CD4-positive, CD25-positive, alpha-beta regulatory T cell (primary cell): ENCODE measurements around the gene TMEM59. TPM values are rescaled to one million over a fixed set of nuclear protein-coding genes. Genes with fewer than 3 reads are reported as not detected.
A peak's percentile ranks its signal among the peaks of the same experiment; 100 is the strongest.
"Not testable (repeated sequence)": the region's sequence is repeated elsewhere in the genome, so short reads cannot be mapped to it uniquely, and the experiment has no call there.

Source experiments
- ATAC-seq, 2 donors: fragments of 150-1000 bp; cut with Tn5 transposase; one replicate each; pipeline ENCODE4 v1.10.0; 2021; ENCODE audit warnings: low read depth in 2 of 2, moderate number of reproducible peaks in 2 of 2, moderate library complexity in 1 of 2
- DNase-seq, 3 donors: peaks; one replicate each; pipeline versions ENCODE4 v3.0.0 to v3.0.0-alpha.2; 2012 to 2022; ENCODE audit warnings: mixed read lengths in 1 of 3
- H3K27ac ChIP-seq: one replicate; pipeline ENCODE4 v1.7.0; 2013; ENCODE audit warnings: mild to moderate bottlenecking, low read length; ENCODE audit not compliant: insufficient read depth, poor library complexity, severe bottlenecking
- H3K27me3 ChIP-seq: one replicate; pipeline ENCODE4 v1.7.0; 2013; ENCODE audit warnings: low read length; ENCODE audit not compliant: control insufficient read depth, insufficient read depth
- H3K36me3 ChIP-seq: one replicate; pipeline ENCODE4 v1.7.0; 2013; ENCODE audit warnings: mild to moderate bottlenecking, low read length, moderate library complexity; ENCODE audit not compliant: control insufficient read depth, insufficient read depth
- H3K4me1 ChIP-seq: 2 replicates; pipeline ENCODE4 v1.7.0; 2013; ENCODE audit warnings: mild to moderate bottlenecking, low read length; ENCODE audit not compliant: insufficient read depth, control insufficient read depth, poor library complexity, severe bottlenecking
- H3K4me3 ChIP-seq: one replicate; pipeline ENCODE4 v1.7.0; 2013; ENCODE audit warnings: low read depth, mild to moderate bottlenecking, low read length, moderate library complexity
- H3K9me3 ChIP-seq, 2 experiments: 1 replicate in 1 of 2; 2 replicates in 1 of 2; pipeline ENCODE4 v1.7.0; 2013; ENCODE audit warnings: low read length in 2 of 2, mild to moderate bottlenecking in 1 of 2, moderate library complexity in 1 of 2; ENCODE audit not compliant: control insufficient read depth in 2 of 2
- H3K27ac Mint-ChIP-seq, 3 donors: one replicate each; pipeline ENCODE4 v1.8.0; 2020 to 2022; ENCODE audit warnings: mild to moderate bottlenecking in 3 of 3, mixed read lengths in 3 of 3, moderate library complexity in 2 of 3
- H3K27me3 Mint-ChIP-seq: one replicate; pipeline ENCODE4 v1.8.0; 2022; ENCODE audit warnings: mild to moderate bottlenecking, mixed read lengths
- H3K36me3 Mint-ChIP-seq: one replicate; pipeline ENCODE4 v1.8.0; 2020; ENCODE audit warnings: mixed read lengths
- H3K4me1 Mint-ChIP-seq, 4 donors: one replicate each; pipeline ENCODE4 v1.8.0; 2020 to 2022; ENCODE audit warnings: mixed read lengths in 4 of 4, mild to moderate bottlenecking in 1 of 4
- H3K4me3 Mint-ChIP-seq, 4 donors: one replicate each; pipeline ENCODE4 v1.8.0; 2020 to 2022; ENCODE audit warnings: mild to moderate bottlenecking in 4 of 4, mixed read lengths in 4 of 4, moderate library complexity in 3 of 4
- H3K9me3 Mint-ChIP-seq, 7 donors: one replicate each; pipeline ENCODE4 v1.8.0; 2020 to 2022; ENCODE audit warnings: mixed read lengths in 7 of 7, mild to moderate bottlenecking in 3 of 7, moderate library complexity in 2 of 7
- polyA plus RNA-seq, 4 donors: library from polyadenylated mRNA; unstranded; fragments of 300-500 nt; fragmentation: Illumina TruSeq; gene quantifications; one replicate each; pipeline ENCODE4 v1.2.3, GENCODE V29; 2021
- total RNA-seq: library from RNA; stranded (reverse); gene quantifications from one replicate; pipeline ENCODE4 v1.2.3, GENCODE V29; 2022

The TMEM59 gene, protein sequence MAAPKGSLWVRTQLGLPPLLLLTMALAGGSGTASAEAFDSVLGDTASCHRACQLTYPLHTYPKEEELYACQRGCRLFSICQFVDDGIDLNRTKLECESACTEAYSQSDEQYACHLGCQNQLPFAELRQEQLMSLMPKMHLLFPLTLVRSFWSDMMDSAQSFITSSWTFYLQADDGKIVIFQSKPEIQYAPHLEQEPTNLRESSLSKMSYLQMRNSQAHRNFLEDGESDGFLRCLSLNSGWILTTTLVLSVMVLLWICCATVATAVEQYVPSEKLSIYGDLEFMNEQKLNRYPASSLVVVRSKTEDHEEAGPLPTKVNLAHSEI
- total RNA-seq, result 180 TPM
- polyA plus RNA-seq, result 100 to 1,000 TPM; 605 to 863 (median 688) TPM

- Histone ChIP-seq H3K9me3 (no peaks in the 10 kb centered on the region), H3K4me1 (peaks cover 64% of the 10 kb centered on the region), H3K27ac (peak within 1 kb of the TSS; percentile 93), H3K36me3 (peaks cover 10% of the 10 kb centered on the region), H3K4me3 (peak within 1 kb of the TSS; percentile 98), H3K27me3 (no peaks in the 10 kb centered on the region)
- Mint-ChIP-seq H3K9me3 (no peaks in the 10 kb centered on the region), H3K4me3 (no peak within 1 kb of the TSS), H3K36me3 (peaks cover 23% of the 10 kb centered on the region), H3K27ac (no peak within 1 kb of the TSS), H3K27me3 (no peaks in the 10 kb centered on the region), H3K4me1 (peaks cover 7 to 59% (median 41%) of the 10 kb centered on the region in 4 donors)
- ATAC-seq (peak; percentile 94 to 95), DNase-seq (peak; percentile 96 to 100 (median 98))
These were observed at the start of gene TMEM59, which contains the start of gene TCEANC2 for GRCh38 chr1:54052934-54053744. Gene TMEM59, minus strand, starts transcription at chr1:54053204. Its CDS starts 16 bp downstream, at chr1:54053188. Gene TCEANC2, plus strand, starts transcription at chr1:54053608. Its CDS starts 815 bp downstream, at chr1:54054423.

GRCh38 chr1:54100500-54100899, 47.5 kb upstream of the TMEM59 start:
- Mint-ChIP-seq H3K4me1 (peaks cover 0 to 5% (median 1%) of the 10 kb centered on the region in 4 donors), H3K27me3 (no peaks in the 10 kb centered on the region), H3K27ac (peak overlapping the region in 1 of 3 donors; percentile 26), H3K36me3 (peaks cover 43% of the 10 kb centered on the region), H3K4me3 (no peak overlapping the region), H3K9me3 (peaks cover 0 to 2% (median 0%) of the 10 kb centered on the region in 7 donors)
- H3K9me3 ChIP-seq, result no peaks in the 10 kb centered on the region
- DNase-seq (no peak), ATAC-seq (no peak)
- H3K4me1 ChIP-seq, result no peaks in the 10 kb centered on the region
- peaks cover 16% of the 10 kb centered on the region for H3K36me3 ChIP-seq
- H3K27ac ChIP-seq, result no peak overlapping the region
- no peaks in the 10 kb centered on the region for H3K27me3 ChIP-seq
- no peak overlapping the region for H3K4me3 ChIP-seq

GRCh38 chr1:54099061-54099610, 46.1 kb upstream of the TMEM59 start:
- Mint-ChIP-seq H3K4me3 (no peak overlapping the region), H3K9me3 (peaks cover 0 to 2% (median 0%) of the 10 kb centered on the region in 7 donors), H3K27me3 (no peaks in the 10 kb centered on the region), H3K36me3 (peaks cover 49% of the 10 kb centered on the region), H3K4me1 (peaks cover 0 to 7% (median 2%) of the 10 kb centered on the region in 4 donors), H3K27ac (no peak overlapping the region)
- Histone ChIP-seq H3K27ac (no peak overlapping the region), H3K9me3 (no peaks in the 10 kb centered on the region), H3K4me3 (no peak overlapping the region), H3K36me3 (peaks cover 20% of the 10 kb centered on the region), H3K4me1 (no peaks in the 10 kb centered on the region), H3K27me3 (no peaks in the 10 kb centered on the region)
- DNase-seq (no peak), ATAC-seq (no peak)

DNA sequence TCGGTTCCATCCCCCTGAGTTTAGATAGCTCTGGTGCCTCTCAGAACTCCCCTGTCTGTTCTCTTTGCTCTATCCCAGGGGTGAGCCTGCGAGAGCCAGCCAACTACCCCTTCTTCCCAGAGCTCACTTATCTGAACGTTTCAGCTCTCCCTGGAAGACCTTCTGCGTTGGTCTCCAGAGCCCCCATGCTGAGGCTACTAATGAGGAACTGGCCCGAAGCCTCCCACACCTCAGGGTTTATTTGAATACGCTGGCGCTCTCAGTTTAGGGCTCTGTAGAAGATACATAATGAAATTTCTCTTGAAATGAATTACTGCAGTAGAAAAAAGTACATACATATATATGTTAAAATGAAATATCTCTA, 43.9 kb upstream of the TMEM59 start:
- peaks cover 52% of the 10 kb centered on the region for H3K36me3 Mint-ChIP-seq
- no peak overlapping the region for H3K27ac Mint-ChIP-seq
- Histone ChIP-seq H3K4me1 (no peaks in the 10 kb centered on the region), H3K27me3 (no peaks in the 10 kb centered on the region), H3K27ac (no peak overlapping the region), H3K4me3 (no peak overlapping the region), H3K9me3 (no peaks in the 10 kb centered on the region), H3K36me3 (peaks cover 25% of the 10 kb centered on the region)
- no peaks in the 10 kb centered on the region for H3K9me3 Mint-ChIP-seq
- ATAC-seq (no peak), DNase-seq (no peak)
- H3K4me1 Mint-ChIP-seq, result peaks cover 0 to 7% (median 5%) of the 10 kb centered on the region in 4 donors
- no peaks in the 10 kb centered on the region for H3K27me3 Mint-ChIP-seq
- no peak overlapping the region for H3K4me3 Mint-ChIP-seq

DNA sequence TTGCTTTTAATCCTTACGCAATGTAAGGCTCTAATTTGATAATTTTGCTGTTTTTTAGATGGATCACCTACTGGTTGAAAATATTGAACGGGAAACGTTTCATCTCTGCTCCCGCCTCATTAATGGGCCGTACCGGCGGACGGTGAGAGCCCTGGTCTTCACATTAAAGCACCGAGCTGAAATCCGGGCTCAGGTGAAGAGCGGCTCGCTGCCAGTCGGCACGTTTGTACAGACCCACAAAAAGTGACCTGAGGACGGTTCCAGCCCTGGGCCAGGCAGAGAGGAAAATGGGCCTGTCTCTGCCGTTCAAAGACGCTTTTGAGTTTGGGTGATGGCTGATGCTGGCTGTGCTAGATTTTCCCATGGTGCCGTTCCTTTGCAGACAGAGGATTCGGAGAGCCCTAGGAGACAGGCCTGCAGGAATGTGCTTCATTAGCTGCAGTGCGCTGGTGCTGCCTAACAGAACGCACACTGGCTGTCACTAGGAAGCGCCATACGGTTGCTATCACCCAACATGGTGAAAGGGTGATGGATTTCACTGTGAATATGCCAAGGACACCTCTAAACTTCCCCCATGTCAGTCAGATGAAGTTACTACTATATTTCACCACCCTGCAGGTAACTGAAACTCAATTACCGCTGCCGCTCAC, 43.3 kb upstream of the TMEM59 start:
- Mint-ChIP-seq H3K27ac (no peak overlapping the region), H3K9me3 (no peaks in the 10 kb centered on the region), H3K4me1 (peaks cover 0 to 7% (median 5%) of the 10 kb centered on the region in 4 donors), H3K36me3 (peaks cover 51% of the 10 kb centered on the region), H3K4me3 (no peak overlapping the region), H3K27me3 (no peaks in the 10 kb centered on the region)
- Histone ChIP-seq H3K4me1 (no peaks in the 10 kb centered on the region), H3K9me3 (no peaks in the 10 kb centered on the region), H3K27ac (no peak overlapping the region), H3K27me3 (no peaks in the 10 kb centered on the region), H3K36me3 (peaks cover 25% of the 10 kb centered on the region), H3K4me3 (no peak overlapping the region)
- no peak for ATAC-seq
- no peak for DNase-seq

GRCh38 chr1:54095546-54096226, 42.7 kb upstream of the TMEM59 start:
- Mint-ChIP-seq H3K36me3 (peaks cover 47% of the 10 kb centered on the region), H3K27ac (no peak overlapping the region), H3K9me3 (no peaks in the 10 kb centered on the region), H3K4me3 (no peak overlapping the region), H3K27me3 (no peaks in the 10 kb centered on the region), H3K4me1 (peaks cover 0 to 7% (median 5%) of the 10 kb centered on the region in 4 donors)
- no peaks in the 10 kb centered on the region for H3K4me1 ChIP-seq
- ATAC-seq (no peak), DNase-seq (no peak)
- H3K27me3 ChIP-seq, result no peaks in the 10 kb centered on the region
- H3K27ac ChIP-seq, result no peak overlapping the region
- no peak overlapping the region for H3K4me3 ChIP-seq
- peaks cover 25% of the 10 kb centered on the region for H3K36me3 ChIP-seq
- no peaks in the 10 kb centered on the region for H3K9me3 ChIP-seq

DNA sequence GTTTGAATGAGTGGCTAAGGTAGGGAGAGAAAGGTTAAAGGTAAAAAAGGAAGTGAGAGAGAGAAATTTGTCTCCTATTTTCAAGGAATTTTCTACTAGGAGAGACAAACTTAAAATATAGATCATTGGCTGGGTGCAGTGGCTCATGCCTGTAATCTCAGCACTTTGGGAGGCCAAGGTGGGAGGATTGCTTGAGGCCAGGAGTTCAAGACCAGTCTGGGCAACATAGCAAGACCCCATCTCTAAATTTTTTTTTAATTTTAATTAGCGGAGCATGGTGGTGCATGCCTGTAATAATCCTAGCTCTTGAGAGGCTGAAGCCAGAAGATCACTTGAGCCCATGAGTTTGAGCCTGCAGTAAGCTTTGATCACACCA, 41.7 kb upstream of the TMEM59 start:
- H3K27ac Mint-ChIP-seq, result peak overlapping the region in 2 of 3 donors; percentile 13 to 53

More for the DNA sequence above, 41.7 kb upstream of the TMEM59 start:
- not testable (repeated sequence) for H3K9me3 Mint-ChIP-seq, H3K4me3 ChIP-seq, ATAC-seq, H3K4me3 Mint-ChIP-seq, H3K4me1 ChIP-seq, H3K27me3 ChIP-seq, H3K4me1 Mint-ChIP-seq, H3K27ac ChIP-seq, DNase-seq, H3K27me3 Mint-ChIP-seq, H3K9me3 ChIP-seq
- H3K36me3 Mint-ChIP-seq, result peaks cover 47% of the 10 kb centered on the region
- H3K36me3 ChIP-seq, result peaks cover 27% of the 10 kb centered on the region
